Parietal lobe (tissue), 1 donor: ENCODE data around the gene SCN2A. TPM values are rescaled to one million over a fixed set of nuclear protein-coding genes. Genes with fewer than 3 reads are reported as not detected.

Experiments used
- total RNA-seq: library from RNA; depleted of rRNA; stranded (reverse); fragments of >200 nt; gene quantifications from one replicate; pipeline ENCODE4 v1.2.3, GENCODE V29; 2014

The SCN2A gene
- total RNA-seq = 174 TPM

GRCh38 chr2:165239230-165239629 is at the start of gene SCN2A:
Gene SCN2A (plus strand): TSS chr2:165239414. CDS start chr2:165295824, 56,410 bp downstream.

DNA sequence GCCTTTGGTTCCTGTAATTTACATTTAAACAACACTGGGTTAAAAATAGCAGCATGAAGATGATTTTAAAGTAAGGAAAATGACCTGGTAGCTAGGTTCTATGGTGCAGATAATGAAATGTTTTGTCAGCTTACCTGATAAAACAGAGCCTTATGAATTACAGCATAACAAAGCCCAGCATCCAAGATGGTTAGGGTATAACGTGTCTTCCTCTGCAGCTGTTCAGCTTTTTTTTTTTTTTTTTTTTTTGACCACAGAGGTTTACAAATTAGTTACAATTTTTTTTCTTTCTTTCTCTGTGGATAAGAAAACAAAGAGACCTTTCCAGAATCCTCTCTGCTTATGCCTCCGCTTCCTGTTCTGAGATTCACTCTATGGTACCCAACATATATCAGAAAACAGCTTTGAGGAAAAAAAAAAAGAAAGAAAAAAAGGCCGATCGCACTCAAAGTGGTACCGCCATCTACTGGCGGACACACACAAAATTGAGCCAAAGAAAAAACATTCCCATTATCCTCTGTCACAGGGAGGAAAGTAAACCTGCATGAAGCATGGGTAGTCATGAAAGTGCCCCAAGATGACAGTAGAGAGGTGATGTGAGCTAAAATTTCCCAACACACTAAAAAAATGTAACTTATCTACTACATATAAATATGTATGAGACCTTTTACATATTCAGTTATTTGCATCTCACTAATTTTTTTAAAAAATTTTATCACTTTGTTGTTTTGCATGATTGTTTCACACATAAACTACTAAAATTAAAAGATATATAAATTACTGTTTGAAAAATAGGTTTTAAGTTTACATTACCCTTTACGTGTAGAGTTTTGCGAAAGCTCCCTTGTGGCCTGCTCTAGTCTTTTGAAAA is 35.3 kb upstream of the SCN2A start, which contains the start of gene SCN3A:
SCN3A (minus strand) TSS at position 362 of the 871 bp plus-strand sequence. CDS start 27,656 bp downstream, outside the sequence.

Other genes with a start within 250 kb of the SCN2A start
- gene SCN3A, start 35.4 kb upstream of the SCN2A start, total RNA-seq = 313 TPM
- 254 TPM for gene CSRNP3, start 230.3 kb downstream of the SCN2A start, total RNA-seq